Coronary artery (tissue), 2 donors: ENCODE measurements around the gene REXO5.

Source experiments
- DNase-seq: peaks from one replicate; pipeline ENCODE4 v3.0.0-alpha.2; 2017; ENCODE audit warnings: low spot score
- H3K27ac ChIP-seq, 2 donors: fragments of 200-600 bp; sonication (generic); one replicate each; pipeline ENCODE4 v1.5.1; 2016 to 2019
- H3K4me3 ChIP-seq: fragments of 200-600 bp; sonication (generic); 2 replicates; pipeline ENCODE4 v1.5.1; 2016; ENCODE audit warnings: mild to moderate bottlenecking, moderate library complexity
- TF ChIP-seq, protein P1 (sequence below): fragments of 200-600 bp; sonication (generic); IDR thresholded peaks from one replicate; pipeline ENCODE4 v1.5.1; 2019; ENCODE audit warnings: antibody characterized with exemption

Gene REXO5

DNA sequence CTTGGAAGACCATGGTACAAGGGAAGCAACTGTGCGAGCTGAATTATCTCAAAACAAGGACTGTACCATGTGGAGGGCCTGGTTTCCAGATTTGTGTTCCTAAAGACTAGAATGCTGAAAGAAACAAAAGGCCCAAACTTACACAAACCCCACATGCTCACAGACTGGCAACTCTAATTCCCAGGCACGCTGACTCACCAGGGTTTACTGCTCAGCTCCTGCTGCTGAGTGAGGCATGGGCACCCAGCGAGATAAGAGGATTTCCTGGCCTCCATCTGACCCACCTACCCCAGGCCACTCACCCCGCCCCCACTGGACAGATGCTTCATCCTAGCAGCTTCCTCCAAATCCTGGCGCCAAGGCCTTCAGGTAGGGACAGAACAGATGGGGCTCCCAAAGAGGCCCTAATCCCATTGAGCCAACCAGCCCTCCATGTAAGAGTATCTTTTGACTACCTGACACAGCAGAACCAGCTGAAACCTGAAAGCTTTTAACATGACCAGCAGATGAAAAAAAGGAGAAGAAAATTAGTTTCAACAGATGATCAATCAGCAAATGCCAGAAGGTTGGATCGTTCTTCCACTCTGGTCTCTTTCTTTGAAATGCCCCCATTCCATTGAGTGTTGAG lies 59.9 kb downstream of the REXO5 start:
- TF ChIP-seq, protein P1, sequence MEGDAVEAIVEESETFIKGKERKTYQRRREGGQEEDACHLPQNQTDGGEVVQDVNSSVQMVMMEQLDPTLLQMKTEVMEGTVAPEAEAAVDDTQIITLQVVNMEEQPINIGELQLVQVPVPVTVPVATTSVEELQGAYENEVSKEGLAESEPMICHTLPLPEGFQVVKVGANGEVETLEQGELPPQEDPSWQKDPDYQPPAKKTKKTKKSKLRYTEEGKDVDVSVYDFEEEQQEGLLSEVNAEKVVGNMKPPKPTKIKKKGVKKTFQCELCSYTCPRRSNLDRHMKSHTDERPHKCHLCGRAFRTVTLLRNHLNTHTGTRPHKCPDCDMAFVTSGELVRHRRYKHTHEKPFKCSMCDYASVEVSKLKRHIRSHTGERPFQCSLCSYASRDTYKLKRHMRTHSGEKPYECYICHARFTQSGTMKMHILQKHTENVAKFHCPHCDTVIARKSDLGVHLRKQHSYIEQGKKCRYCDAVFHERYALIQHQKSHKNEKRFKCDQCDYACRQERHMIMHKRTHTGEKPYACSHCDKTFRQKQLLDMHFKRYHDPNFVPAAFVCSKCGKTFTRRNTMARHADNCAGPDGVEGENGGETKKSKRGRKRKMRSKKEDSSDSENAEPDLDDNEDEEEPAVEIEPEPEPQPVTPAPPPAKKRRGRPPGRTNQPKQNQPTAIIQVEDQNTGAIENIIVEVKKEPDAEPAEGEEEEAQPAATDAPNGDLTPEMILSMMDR: no peak
- Histone ChIP-seq H3K27ac (peak overlapping the region; percentile 71 to 81), H3K4me3 (no peak overlapping the region)
- peak; percentile 82 for DNase-seq

DNA sequence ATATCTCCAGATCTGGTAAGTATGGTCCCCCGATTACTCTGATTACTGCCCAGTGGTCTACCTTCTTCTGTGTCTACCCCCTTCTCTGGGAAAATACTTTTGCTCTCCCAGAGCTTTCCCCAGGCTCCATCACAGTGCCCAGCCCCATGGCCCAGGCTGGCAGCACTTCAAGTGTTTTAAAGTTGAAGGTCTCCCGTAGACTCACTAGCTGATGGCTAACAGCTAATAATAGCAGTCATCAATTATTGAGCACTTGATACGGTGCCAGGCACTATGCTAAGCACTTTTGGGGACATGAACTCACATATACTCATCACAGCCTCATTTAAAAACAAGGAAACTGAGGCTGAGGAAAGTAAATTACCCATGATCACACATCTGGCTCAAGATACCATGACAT lies 60.5 kb downstream of the REXO5 start:
- Histone ChIP-seq H3K4me3 (no peak overlapping the region), H3K27ac (peak overlapping the region; percentile 71 to 81)
- TF ChIP-seq, protein P1: no peak
- no peak for DNase-seq

DNA sequence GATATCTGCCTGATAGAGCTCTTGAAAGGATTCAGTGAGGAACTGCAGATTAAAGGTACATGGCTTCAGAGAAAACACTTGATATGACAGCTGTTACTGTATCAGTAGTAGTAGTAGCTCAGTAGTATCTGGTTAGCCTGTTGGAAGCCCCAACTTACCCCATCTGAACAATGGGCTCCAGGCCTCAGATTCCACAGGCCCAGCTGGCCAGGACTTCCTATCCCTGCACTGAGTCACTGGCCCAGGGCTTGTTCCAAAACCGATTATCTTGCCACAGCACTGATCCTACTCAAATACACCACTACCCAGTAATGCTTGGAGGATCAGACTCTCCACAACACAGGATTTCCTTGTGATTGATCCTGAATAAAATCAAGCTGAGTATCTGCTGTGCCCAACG lies 61.3 kb downstream of the REXO5 start:
- TF ChIP-seq, protein P1: no peak
- peak overlapping the region; percentile 71 to 81 for H3K27ac ChIP-seq
- peak overlapping the region; percentile 12 for H3K4me3 ChIP-seq

DNA sequence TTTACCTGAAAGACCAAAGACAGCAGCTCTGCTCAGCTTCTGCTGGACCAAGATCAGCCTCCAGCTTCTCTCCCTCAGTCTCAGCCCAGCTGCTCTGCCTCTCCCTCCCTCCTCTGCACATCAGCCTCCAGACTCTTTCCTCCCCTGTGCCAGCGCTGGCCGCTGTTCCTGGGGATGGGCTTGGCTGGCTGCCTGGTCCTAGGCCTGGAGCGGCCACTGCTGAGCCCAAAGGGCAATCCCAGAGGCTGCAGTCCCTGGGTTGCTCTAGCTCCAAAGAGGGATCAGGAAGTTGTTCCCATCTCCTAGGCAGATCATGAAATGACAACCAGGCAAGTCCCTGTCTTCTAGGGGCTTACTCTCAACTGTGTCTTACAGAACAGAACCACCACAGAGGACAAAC lies 62.6 kb downstream of the REXO5 start:
- peak overlapping the region; percentile 71 to 81 for H3K27ac ChIP-seq
- DNase-seq: peak; percentile 91
- TF ChIP-seq, protein P1: no peak
- peak overlapping the region; percentile 12 for H3K4me3 ChIP-seq

More for the DNA sequence above, 61.3 kb downstream of the REXO5 start:
- DNase-seq: no peak

DNA sequence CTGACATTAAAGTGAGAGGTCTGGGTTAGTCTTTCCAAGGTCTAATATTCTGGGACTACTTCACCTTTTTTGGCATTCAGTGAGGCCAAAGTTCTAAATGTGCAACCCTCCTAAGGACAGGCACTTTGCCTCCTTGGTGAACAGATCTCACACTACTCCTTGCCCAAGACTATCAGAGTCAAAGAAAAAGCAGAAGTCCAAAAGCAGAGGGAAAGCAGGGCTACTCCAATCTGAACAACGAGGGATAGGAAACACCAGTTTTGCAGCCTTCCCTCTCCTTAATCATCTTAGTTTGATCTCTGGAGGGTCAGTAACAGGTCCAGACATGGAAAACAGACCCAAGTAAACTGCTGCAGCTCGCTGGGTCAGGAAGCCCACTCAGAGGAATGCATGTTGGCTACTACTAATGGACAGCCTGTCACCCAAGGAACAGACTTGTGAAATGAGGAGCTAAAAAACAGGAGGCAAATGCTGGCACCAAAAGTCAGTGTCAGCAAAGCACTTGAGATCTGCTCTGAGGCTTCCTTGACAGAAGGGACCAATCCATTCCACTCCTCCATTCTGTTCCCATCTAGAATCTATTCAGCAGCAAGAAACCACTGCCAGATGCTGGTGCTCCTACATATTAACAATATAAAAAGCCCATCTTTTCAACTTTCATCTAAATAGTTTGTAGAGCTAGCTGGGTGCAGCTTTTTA lies 63.9 kb downstream of the REXO5 start:
- TF ChIP-seq, protein P1: no peak
- no peak for DNase-seq
- Histone ChIP-seq H3K4me3 (no peak overlapping the region), H3K27ac (peak overlapping the region; percentile 71 to 81)

DNA sequence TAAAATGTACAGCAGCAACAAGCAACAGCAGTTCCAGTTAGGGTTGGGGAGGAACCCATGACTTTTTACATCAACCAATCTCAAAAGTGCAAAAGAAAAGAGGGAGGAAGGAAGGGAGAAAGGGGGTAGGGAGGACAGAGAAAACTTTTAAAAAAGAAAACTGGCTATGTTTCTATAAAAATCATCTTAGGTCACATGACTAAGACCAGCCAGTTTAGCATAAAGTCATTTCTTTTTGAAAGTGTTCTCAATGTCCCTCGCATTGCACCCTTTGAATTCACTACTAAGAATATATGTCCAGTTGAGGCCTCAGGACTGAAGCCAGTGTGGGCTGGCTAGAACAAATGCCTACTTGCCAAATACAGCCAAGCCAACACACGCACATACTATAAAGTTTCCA lies 64.9 kb downstream of the REXO5 start:
- TF ChIP-seq, protein P1: no peak
- Histone ChIP-seq H3K27ac (peak overlapping the region; percentile 71 to 81), H3K4me3 (no peak overlapping the region)
- no peak for DNase-seq
